Renal pelvis (tissue), 4 donors: ENCODE results near the gene RAPGEF2. TPM values are rescaled to one million over a fixed set of nuclear protein-coding genes. Genes with fewer than 3 reads are reported as not detected.

Experiments used
- DNase-seq: peaks from one replicate; pipeline ENCODE4 v3.0.0-alpha.2; 2013
- polyA plus RNA-seq, 3 donors: library from polyadenylated mRNA; unstranded; fragments of 120-200 nt; gene quantifications; one replicate each; pipeline ENCODE4 v1.2.1, GENCODE V29; 2013; ENCODE audit not compliant: insufficient read length in 3 of 3

The RAPGEF2 gene
- polyA plus RNA-seq, 3 donors: 47.2 to 52.4 (median 48.4) TPM

- no peak for DNase-seq
Measured at GRCh38 chr4:159129814-159130550, 27.1 kb downstream of the RAPGEF2 start.

- no peak for DNase-seq
Measured at GRCh38 chr4:159131564-159131963, 28.7 kb downstream of the RAPGEF2 start.

GRCh38 chr4:159134429-159134828 lies 31.6 kb downstream of the RAPGEF2 start:
- DNase-seq: no peak

GRCh38 chr4:159137176-159137575 lies 34.3 kb downstream of the RAPGEF2 start:
- DNase-seq: no peak

GRCh38 chr4:159138436-159138835 lies 35.6 kb downstream of the RAPGEF2 start:
- no peak for DNase-seq

GRCh38 chr4:159141193-159141592 lies 38.3 kb downstream of the RAPGEF2 start:
- no peak for DNase-seq

- no peak for DNase-seq
Measured at GRCh38 chr4:159142241-159142640, 39.4 kb downstream of the RAPGEF2 start.

GRCh38 chr4:159142681-159143384 lies 40.0 kb downstream of the RAPGEF2 start:
- DNase-seq: no peak

GRCh38 chr4:159143687-159144086 lies 40.8 kb downstream of the RAPGEF2 start:
- no peak for DNase-seq

- DNase-seq: no peak
Measured at GRCh38 chr4:159144112-159144694, 41.3 kb downstream of the RAPGEF2 start.

GRCh38 chr4:159145318-159145991 lies 42.6 kb downstream of the RAPGEF2 start:
- no peak for DNase-seq

GRCh38 chr4:159145992-159146330 lies 43.1 kb downstream of the RAPGEF2 start:
- no peak for DNase-seq

- DNase-seq: no peak
Measured at GRCh38 chr4:159146488-159146887, 43.6 kb downstream of the RAPGEF2 start.

- DNase-seq: no peak
Measured at GRCh38 chr4:159148441-159148840, 45.6 kb downstream of the RAPGEF2 start.

- DNase-seq: no peak
Measured at GRCh38 chr4:159149666-159150065, 46.8 kb downstream of the RAPGEF2 start.

GRCh38 chr4:159150396-159150795 lies 47.5 kb downstream of the RAPGEF2 start:
- DNase-seq: peak; percentile 31

GRCh38 chr4:159150821-159151390 lies 48.0 kb downstream of the RAPGEF2 start:
- DNase-seq: no peak

- DNase-seq: no peak
Measured at GRCh38 chr4:159151689-159152088, 48.8 kb downstream of the RAPGEF2 start.

- no peak for DNase-seq
Measured at GRCh38 chr4:159152181-159152580, 49.3 kb downstream of the RAPGEF2 start.

- DNase-seq: no peak
Measured at GRCh38 chr4:159153669-159154068, 50.8 kb downstream of the RAPGEF2 start.

GRCh38 chr4:159155119-159155518 lies 52.2 kb downstream of the RAPGEF2 start:
- DNase-seq: no peak

GRCh38 chr4:159158083-159158617 lies 55.3 kb downstream of the RAPGEF2 start:
- no peak for DNase-seq
